Activated T-helper 17 cell treated with anti-CD3 and anti-CD28 coated beads, Interleukin-2, amount 50 U/mL, for 72 hours (primary cell): ENCODE measurements around the gene VIPR2. TPM values are rescaled to one million over a fixed set of nuclear protein-coding genes. Genes with fewer than 3 reads are reported as not detected.
"Not testable (repeated sequence)": the region's sequence is repeated elsewhere in the genome, so short reads cannot be mapped to it uniquely, and the experiment has no call there.

Source experiments
- ATAC-seq: fragments of 150-1000 bp; cut with Tn5 transposase; replicated peaks from 2 replicates; pipeline ENCODE4 v1.10.0; 2021; ENCODE audit warnings: mild to moderate bottlenecking, moderate library complexity
- H3K27ac Mint-ChIP-seq: one replicate; pipeline ENCODE4 v1.8.0; 2022; ENCODE audit warnings: mixed read lengths
- H3K27me3 Mint-ChIP-seq: one replicate; pipeline ENCODE4 v1.8.0; 2022; ENCODE audit warnings: mixed read lengths
- H3K36me3 Mint-ChIP-seq: one replicate; pipeline ENCODE4 v1.8.0; 2022; ENCODE audit warnings: low read depth, mild to moderate bottlenecking, mixed read lengths
- H3K4me1 Mint-ChIP-seq: one replicate; pipeline ENCODE4 v1.8.0; 2022; ENCODE audit warnings: mixed read lengths
- H3K4me3 Mint-ChIP-seq: one replicate; pipeline ENCODE4 v1.8.0; 2022; ENCODE audit warnings: mild to moderate bottlenecking, mixed read lengths
- H3K9me3 Mint-ChIP-seq: one replicate; pipeline ENCODE4 v1.8.0; 2022; ENCODE audit warnings: mixed read lengths
- total RNA-seq, 2 donors: library from RNA; stranded (reverse); gene quantifications; one replicate each; pipeline ENCODE4 v1.2.3, GENCODE V29; 2022

VIPR2 gene
- total RNA-seq, 2 donors from 2014 or later = 1.2 TPM; not detected in 1

- Mint-ChIP-seq H3K4me1 (no peaks in the 10 kb centered on the region), H3K27me3 (peaks cover 4% of the 10 kb centered on the region), H3K9me3 (no peaks in the 10 kb centered on the region), H3K4me3 (no peak overlapping the region), H3K36me3 (no peaks in the 10 kb centered on the region), H3K27ac (no peak overlapping the region)
- ATAC-seq = no peak
Measured at GRCh38 chr7:159102681-159103381, 41.8 kb downstream of the VIPR2 start.

DNA sequence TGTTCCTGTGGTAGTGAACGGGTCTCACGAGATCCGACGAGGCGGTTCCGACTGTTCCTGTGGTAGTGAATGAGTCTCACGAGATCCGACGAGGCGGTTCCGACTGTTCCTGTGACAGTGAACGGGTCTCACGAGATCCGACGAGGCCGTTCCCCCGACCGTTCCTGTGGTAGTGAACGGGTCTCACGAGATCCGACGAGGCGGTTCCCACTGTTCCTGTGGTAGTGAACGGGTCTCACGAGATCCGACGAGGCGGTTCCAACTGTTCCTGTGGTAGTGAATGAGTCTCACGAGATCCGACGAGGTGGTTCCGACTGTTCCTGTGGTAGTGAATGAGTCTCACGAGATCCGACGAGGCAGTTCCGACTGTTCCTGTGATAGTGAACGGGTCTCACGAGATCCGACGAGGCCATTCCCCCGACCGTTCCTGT, 43.0 kb downstream of the VIPR2 start:
- not testable (repeated sequence) for H3K9me3 Mint-ChIP-seq, H3K27me3 Mint-ChIP-seq, H3K4me3 Mint-ChIP-seq, H3K4me1 Mint-ChIP-seq, H3K36me3 Mint-ChIP-seq, ATAC-seq, H3K27ac Mint-ChIP-seq

- H3K27ac Mint-ChIP-seq, H3K36me3 Mint-ChIP-seq, H3K9me3 Mint-ChIP-seq, H3K27me3 Mint-ChIP-seq, ATAC-seq, H3K4me1 Mint-ChIP-seq, H3K4me3 Mint-ChIP-seq: not testable (repeated sequence)
Measured at GRCh38 chr7:159101083-159101395, 43.6 kb downstream of the VIPR2 start.

DNA sequence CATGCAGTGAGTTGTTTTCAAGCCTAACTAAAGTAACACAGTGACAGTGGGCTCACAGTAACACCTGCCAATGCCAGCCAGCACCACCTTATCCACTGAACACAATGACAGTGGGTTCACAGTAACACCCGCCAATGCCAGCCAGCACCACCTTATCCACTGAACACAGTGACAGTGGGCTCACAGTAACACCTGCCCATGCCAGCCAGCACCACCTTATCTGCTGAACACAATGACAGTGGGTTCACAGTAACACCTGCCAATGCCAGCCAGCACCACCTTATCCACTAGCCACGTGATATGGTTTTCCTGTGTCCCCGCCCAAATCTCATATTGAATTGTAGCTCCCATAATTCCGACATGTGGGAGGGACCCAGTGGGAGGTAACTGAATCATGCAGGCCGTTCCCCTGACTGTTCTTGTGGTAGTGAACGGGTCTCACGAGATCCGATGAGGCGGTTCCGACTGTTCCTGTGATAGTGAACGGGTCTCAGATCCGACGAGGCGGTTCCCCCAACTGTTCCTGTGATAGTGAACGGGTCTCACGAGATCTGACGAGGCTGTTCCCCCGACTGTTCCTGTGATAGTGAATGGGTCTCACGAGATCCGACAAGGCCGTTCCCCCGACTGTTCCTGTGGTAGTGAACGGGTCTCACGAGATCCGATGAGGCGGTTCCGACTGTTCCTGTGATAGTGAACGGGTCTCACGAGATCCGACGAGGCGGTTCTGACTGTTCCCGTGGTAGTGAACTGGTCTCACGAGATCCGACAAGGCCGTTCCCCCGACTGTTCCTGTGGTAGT, 44.2 kb downstream of the VIPR2 start:
- H3K27me3 Mint-ChIP-seq, H3K4me1 Mint-ChIP-seq, H3K27ac Mint-ChIP-seq: not testable (repeated sequence)

DNA sequence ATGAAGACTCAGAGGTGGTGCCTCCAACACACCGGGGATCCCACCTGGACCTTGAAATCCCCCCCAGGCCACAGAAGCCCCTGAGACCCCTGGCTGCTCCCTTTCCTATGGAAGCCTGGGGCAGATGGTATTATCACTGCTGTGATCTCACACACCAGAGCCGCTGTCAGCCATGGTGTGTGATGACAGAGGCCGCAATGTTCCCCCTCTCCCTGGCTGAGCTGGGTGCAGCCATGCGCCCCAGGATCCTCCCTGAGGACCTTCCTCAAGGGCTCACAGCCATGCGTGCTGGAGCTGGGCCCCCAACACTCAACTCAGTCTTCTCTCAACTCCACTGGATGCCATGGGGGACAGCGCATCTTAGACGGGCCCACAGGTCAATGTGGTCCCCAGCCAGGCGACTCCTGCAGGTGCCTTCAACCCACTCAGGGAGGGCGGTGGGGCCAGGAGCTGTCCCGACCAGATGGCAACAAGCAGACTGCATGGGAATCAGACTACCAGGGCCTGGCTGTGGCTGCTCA, 44.9 kb downstream of the VIPR2 start:
- no peaks in the 10 kb centered on the region for H3K9me3 Mint-ChIP-seq
- no peak overlapping the region for H3K27ac Mint-ChIP-seq
- H3K4me3 Mint-ChIP-seq = no peak overlapping the region
- no peaks in the 10 kb centered on the region for H3K27me3 Mint-ChIP-seq
- H3K36me3 Mint-ChIP-seq = no peaks in the 10 kb centered on the region
- no peak for ATAC-seq
- no peaks in the 10 kb centered on the region for H3K4me1 Mint-ChIP-seq

More for the DNA sequence above, 44.2 kb downstream of the VIPR2 start:
- H3K4me3 Mint-ChIP-seq, H3K36me3 Mint-ChIP-seq, ATAC-seq, H3K9me3 Mint-ChIP-seq: not testable (repeated sequence)

GRCh38 chr7:159098811-159099655, 45.6 kb downstream of the VIPR2 start:
- no peaks in the 10 kb centered on the region for H3K4me1 Mint-ChIP-seq
- ATAC-seq = no peak
- H3K36me3 Mint-ChIP-seq = no peaks in the 10 kb centered on the region
- H3K27ac Mint-ChIP-seq = no peak overlapping the region
- H3K27me3 Mint-ChIP-seq = no peaks in the 10 kb centered on the region
- no peak overlapping the region for H3K4me3 Mint-ChIP-seq
- H3K9me3 Mint-ChIP-seq = no peaks in the 10 kb centered on the region

- Mint-ChIP-seq H3K36me3 (no peaks in the 10 kb centered on the region), H3K4me1 (no peaks in the 10 kb centered on the region), H3K27me3 (no peaks in the 10 kb centered on the region), H3K9me3 (no peaks in the 10 kb centered on the region), H3K27ac (no peak overlapping the region), H3K4me3 (no peak overlapping the region)
- no peak for ATAC-seq
Measured at GRCh38 chr7:159098424-159098786, 46.3 kb downstream of the VIPR2 start.

GRCh38 chr7:159097661-159098423, 46.8 kb downstream of the VIPR2 start:
- no peaks in the 10 kb centered on the region for H3K36me3 Mint-ChIP-seq
- H3K4me1 Mint-ChIP-seq = no peaks in the 10 kb centered on the region
- no peaks in the 10 kb centered on the region for H3K27me3 Mint-ChIP-seq
- no peak overlapping the region for H3K4me3 Mint-ChIP-seq
- no peaks in the 10 kb centered on the region for H3K9me3 Mint-ChIP-seq
- no peak overlapping the region for H3K27ac Mint-ChIP-seq
- no peak for ATAC-seq

- Mint-ChIP-seq H3K4me1 (no peaks in the 10 kb centered on the region), H3K4me3 (no peak overlapping the region), H3K27me3 (no peaks in the 10 kb centered on the region), H3K9me3 (no peaks in the 10 kb centered on the region), H3K36me3 (no peaks in the 10 kb centered on the region), H3K27ac (no peak overlapping the region)
- no peak for ATAC-seq
Measured at GRCh38 chr7:159096736-159097581, 47.7 kb downstream of the VIPR2 start.

DNA sequence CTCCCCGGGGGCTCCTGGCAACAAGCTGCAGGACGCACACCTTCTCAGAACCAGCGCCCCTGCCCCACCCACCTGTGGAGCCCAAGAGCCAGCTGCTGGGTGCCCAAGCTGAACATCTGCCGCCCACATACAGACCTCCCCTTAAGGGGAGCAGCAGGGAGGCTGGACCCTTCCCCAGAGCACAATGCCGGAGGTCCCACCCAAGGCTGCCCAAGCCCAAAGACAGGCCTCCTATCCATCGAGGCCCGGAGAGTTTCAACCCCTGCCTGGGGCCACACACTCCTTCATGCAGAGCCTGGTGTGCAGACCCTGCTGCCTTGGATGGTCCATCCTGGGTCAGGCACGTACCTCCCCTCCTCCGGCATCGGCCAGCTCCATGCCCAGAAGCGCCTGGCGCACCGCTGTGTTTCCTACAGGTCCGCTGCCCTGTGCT, 48.7 kb downstream of the VIPR2 start:
- no peak overlapping the region for H3K4me3 Mint-ChIP-seq
- H3K27ac Mint-ChIP-seq = no peak overlapping the region
- no peaks in the 10 kb centered on the region for H3K27me3 Mint-ChIP-seq
- ATAC-seq = no peak
- no peaks in the 10 kb centered on the region for H3K36me3 Mint-ChIP-seq
- H3K4me1 Mint-ChIP-seq = no peaks in the 10 kb centered on the region
- H3K9me3 Mint-ChIP-seq = no peaks in the 10 kb centered on the region

DNA sequence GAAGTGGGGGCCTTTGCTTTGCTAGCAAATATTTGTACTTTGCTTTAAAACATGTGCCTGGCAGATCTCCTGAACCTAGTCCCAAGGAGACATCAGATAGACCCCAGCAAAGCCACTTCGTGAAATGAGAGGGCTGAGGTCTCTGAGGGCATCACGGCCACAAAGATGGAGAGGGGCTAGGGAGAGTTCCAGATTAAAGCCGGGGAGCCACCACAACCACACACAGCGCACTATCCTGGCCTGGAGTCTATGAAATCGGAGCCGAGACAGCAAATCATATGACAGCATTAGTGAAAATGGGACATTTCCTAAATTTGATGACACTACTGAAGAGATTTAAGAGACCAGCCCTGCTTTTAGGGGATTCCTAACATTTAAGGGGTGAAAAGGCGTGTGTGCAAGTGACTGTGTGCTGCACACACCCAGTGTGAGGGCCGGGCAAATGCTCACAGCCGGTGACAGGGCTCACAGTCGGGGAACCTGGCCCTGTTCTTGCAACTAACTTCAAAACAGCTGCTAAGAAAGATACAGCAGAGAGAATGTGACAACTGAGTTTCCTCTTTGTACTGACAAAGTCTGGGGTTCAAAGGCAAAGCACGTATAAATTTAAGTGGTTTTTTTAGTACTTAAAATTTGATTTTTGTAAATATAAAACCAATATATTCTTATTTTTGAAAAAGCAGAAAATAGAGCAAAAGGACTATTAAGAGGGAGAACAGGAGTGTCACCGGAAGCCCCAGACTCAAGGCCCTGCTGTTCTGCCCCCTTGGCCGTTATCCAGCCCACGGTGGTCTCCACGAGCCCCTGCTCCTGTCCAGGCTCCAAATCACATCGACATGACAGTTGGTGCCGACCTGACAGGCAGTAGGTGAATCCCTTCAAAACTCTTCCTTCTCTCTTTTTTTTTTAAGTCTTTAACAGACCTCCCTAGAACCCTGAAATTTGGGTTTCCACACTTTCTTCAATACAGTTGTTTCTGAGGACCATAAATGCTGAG, 49.5 kb downstream of the VIPR2 start:
- no peak for ATAC-seq
- Mint-ChIP-seq H3K4me1 (no peaks in the 10 kb centered on the region), H3K27ac (peak overlapping the region; percentile 33), H3K4me3 (no peak overlapping the region), H3K27me3 (no peaks in the 10 kb centered on the region), H3K36me3 (no peaks in the 10 kb centered on the region), H3K9me3 (no peaks in the 10 kb centered on the region)

GRCh38 chr7:159094023-159094740, 50.5 kb downstream of the VIPR2 start:
- H3K27me3 Mint-ChIP-seq = no peaks in the 10 kb centered on the region
- no peak for ATAC-seq
- no peak overlapping the region for H3K4me3 Mint-ChIP-seq
- no peaks in the 10 kb centered on the region for H3K36me3 Mint-ChIP-seq
- H3K9me3 Mint-ChIP-seq = no peaks in the 10 kb centered on the region
- H3K27ac Mint-ChIP-seq = peak overlapping the region; percentile 33
- no peaks in the 10 kb centered on the region for H3K4me1 Mint-ChIP-seq
